LHCN-M2 (cell line): Measurements from ENCODE around the gene NPDC1. TPM values are rescaled to one million over a fixed set of nuclear protein-coding genes. Genes with fewer than 3 reads are reported as not detected.
"Not testable (repeated sequence)": the region's sequence is repeated elsewhere in the genome, so short reads cannot be mapped to it uniquely, and the experiment has no call there.

Source experiments
- DNase-seq: peaks from one replicate; pipeline ENCODE4 v3.0.0-alpha.2; 2012; ENCODE audit warnings: low read depth
- total RNA-seq: library from RNA; depleted of rRNA; stranded (reverse); fragments of >200 nt; gene quantifications from 2 replicates; pipeline ENCODE4 v1.2.3, GENCODE V29; 2014

NPDC1 gene
- total RNA-seq, 1 experiment from 2014 or later, result 5.3 TPM

GRCh38 chr9:137040568-137040967, 5.4 kb downstream of the NPDC1 start:
- DNase-seq, result no peak

GRCh38 chr9:137039611-137040366, 6.2 kb downstream of the NPDC1 start:
- DNase-seq, result no peak

- no peak for DNase-seq
Observed at GRCh38 chr9:137038916-137039315, 7.1 kb downstream of the NPDC1 start.

- no peak for DNase-seq
Observed at GRCh38 chr9:137037483-137037882, 8.5 kb downstream of the NPDC1 start.

DNA sequence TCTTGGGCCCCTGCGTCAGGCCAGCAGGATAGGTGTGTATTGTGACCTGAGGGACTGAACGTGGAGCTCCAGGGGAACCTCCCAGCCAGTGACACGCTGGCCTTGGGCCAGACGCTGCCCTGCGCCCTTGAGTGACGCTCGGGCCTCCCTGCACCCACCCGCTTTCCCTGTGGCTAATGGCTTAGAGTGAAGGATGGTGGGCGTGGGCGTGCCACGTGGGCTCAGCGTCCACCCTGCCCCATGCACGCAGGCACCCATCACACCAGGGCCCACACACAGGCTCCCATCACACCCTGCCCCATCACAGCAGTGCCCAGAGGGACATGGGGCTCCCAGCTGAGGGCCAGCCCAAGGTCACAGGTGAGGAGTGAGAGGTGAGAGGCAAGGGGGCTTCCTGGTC, 8.9 kb downstream of the NPDC1 start:
- no peak for DNase-seq

GRCh38 chr9:137035937-137036336, 10.0 kb downstream of the NPDC1 start:
- no peak for DNase-seq

- DNase-seq, result no peak
Observed at GRCh38 chr9:137035507-137035834, 10.5 kb downstream of the NPDC1 start.

DNA sequence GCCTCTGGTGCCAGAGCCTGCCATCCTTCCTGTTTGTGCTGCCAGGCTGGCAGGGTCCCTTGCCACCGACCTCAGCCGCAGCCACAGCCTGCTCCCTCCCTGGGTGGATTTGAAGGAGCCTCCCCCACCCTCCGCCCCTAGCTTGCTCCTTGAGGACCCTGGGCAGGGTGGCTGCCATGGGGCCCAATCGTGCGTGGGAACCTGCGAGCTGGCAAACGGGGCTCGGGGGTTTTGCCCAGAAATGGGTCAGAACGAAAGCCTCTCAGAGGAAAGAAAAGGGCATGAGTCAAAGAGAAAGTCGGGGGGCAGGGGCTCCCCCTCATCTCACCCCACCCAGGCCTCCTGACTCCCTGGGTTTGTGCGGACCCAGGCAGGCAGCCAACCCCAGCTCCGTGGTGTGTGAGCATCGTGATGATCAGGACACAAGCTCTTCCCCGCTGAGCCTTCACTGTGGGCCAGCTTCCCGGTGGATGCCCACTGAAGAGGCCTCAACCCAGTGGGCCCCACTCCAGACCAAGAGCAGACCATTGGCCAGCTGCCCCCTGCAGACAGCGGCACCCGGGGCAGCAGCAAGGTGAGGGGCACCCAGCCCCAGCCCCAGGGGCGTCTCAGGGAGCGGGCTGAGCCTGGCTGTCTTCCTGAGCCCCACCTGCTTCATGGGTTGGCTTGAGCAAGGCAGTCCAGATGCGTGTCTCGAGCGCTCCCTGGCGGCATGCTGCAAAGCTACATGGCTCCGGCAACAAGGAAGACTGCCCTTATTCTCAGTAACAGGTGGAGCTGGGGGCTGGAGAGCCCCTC, 11.1 kb downstream of the NPDC1 start:
- DNase-seq, result peak; percentile 59

DNA sequence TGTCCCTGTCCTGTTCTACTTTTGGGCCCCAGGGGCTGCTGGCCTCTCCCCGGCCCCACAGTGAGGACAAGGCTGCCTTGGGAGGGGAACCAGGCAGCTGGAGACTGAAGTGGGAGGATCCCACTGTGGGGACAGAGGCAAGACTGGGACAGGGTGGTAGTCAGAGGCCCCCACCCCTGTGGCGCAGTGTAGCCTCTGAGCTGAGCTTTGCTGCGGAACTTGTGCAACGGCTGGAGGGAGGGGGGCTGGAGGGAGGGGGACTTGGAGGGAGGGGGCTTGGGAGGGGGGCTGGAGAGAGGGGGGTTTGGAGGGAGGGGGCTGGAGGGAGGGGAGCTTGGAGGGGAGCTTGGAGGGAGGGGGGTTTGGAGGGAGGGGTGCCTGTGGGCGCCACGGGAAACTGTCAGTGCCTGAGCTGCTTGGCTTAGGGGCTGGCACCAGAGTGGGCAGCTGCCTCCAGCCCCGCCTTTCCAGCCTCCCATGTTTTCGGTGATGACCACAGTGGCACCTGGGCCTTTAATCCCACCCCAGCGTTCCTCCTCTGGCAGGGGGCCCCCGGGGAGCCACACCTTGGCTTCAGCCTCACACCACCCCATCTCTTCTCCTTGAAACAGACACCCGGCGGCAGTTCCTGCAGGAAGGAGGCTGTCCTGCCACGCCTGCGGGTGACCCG, 11.8 kb downstream of the NPDC1 start:
- no peak for DNase-seq

DNA sequence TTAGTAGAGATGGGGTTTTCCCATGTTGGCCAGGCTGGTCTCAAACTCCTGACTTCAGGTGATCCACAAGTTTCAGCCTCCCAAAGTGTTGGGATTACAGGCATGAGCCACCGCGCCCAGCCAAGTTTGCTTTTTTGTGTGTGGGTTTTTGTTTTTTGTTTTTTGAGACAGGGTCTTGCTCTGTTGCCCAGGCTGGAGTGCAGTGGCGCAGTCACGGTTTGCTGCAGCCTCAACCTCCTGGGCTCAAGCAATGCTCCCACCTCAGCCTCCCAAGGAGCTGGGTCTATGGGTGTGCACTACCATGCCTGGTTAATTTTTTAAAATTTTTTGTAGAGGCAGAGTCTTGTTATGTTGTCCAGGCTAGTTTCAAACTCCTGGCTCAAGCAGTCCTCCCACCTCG, 12.5 kb downstream of the NPDC1 start:
- not testable (repeated sequence) for DNase-seq

GRCh38 chr9:137032858-137033257, 13.1 kb downstream of the NPDC1 start:
- DNase-seq, result no peak

GRCh38 chr9:137031904-137032640, 13.9 kb downstream of the NPDC1 start, which contains the start of gene FUT7:
Gene FUT7, minus strand, starts transcription at chr9:137032088. Its CDS starts 97 bp downstream, at chr9:137031991.
- no peak for DNase-seq

DNA sequence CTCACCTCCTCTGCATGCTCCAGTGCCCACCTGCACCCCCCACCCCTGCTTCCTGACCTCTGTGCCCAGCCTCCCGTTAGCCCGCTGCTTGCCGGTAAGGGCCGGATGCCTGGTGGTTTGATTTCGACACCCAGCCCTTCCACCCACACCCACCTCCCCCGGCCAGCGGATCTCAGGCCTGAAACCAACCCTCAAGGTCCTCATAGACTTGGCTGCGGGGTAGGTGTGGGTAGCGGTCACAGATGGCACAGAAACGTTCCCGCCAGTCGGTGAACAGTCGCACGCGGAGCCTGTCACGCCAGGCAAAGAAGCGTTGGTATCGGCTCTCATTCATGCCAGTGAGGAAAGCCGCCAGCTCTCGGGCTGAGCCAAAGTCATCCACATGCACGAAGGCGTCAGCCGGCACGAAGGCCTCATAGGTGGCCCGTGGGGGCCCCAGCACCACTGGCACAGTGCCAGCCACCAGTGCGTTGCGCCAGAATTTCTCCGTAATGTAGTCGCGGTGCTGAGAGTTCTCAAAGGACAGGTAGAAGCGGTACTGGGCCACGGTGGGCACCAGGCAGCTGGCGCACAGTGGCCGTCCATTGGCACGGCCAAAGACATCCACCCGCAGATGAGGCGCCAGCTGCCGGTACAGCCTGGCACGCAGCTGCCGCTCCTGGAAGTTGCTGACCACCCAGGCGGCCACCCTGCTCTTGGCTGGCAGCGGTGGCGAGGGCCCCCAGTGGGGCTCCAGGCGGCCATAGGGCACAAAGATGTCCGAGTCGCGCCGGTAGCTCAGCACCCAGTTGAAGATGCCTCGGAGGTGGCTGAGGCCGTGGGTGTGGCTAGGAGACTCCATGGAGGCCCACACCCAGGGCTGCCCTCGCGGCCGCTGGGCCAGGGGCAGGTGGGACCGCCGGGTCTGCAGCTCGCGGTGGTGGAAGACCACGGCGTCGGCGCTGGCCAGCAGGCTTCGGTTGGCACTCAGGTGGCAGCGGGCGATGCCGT, 15.1 kb downstream of the NPDC1 start:
- DNase-seq, result no peak

- no peak for DNase-seq
Observed at GRCh38 chr9:137030006-137030405, 16.0 kb downstream of the NPDC1 start.

DNA sequence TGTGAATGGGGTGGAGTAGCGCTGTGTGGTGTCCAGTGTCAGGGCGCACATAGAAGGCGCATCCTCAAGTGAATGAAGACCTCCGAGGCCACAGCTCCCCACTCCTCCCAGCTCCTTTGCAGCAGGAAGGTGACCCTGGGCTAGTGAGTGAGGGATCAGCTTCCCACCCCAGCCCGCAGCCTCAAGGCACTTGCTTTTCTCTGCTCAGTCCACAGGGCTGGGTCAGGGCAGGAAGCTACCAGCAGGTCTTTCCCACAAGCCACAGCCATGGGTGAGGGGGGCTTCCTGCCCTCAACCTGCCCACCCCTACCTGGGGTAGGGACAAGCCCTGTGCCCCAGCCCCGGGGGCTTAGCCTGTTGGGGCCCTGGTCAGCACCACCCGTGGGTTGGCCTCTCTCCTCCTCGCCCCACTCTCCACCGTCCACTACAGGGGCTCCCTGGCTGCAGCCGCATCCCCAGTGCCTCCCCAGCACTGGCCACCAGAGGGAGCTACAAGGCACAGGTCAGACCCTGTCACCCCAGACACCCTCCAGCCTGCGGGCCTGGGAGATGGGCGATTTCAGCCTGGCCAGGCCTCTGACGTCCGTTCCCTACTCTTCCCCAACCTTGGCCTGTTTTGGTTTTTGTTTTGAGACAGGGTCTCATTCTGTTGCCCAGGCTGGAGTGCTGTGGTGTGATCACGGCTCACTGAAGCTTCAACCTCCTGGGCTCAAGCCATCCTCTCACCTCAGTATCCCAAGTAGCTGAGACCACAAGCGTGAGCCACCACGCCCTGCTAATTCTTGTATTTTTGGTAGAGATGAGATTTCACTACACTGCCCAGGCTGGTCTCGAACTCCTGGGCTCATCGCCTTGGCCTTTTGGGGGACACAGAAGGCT, 16.7 kb downstream of the NPDC1 start:
- peak; percentile 50 for DNase-seq

- DNase-seq, result peak; percentile 38
Observed at GRCh38 chr9:137028263-137029057, 17.5 kb downstream of the NPDC1 start.

DNA sequence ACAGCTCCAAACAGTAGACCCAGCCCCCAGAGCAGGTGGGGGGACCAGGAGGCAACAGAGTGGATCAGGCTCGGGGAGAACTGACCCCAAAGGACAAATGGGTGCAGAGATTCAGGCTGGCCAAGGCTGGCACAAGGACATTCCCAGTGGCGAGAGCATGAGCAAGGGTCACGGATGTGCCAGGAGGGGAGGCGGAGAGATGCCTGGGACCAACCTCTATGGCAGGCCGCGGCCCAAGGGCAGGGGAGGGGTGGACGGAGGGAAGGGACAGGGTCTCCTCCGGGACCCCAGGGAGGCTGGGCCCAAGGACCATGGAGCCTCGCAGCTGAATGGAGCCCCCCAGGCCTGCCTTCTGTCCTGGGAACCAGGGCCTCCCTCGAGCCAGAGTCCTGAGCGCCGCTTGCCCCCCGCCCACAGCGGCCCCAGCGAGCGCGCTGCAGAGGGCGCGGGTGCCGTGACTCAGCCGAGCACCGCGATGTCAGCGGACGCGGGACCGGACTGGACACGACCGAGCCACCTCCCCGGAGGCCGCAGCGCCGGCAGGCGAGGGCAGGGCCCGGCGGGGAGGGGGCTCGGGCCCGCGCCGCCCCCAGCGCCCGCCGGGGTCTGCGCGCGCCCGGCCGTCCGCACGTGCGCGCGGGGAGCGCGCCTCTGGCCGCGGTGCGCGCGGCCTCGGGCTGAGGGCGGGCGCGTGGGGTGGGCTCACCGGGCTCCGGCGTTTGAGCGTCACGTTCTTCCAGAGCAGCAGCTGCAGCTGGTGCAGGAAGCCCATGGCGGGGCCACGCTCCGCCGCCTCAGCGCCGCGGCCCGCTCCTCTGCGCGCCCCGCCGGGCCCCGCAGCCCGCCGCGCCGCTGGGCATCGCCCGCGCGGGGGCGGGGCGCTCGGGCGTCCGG, 18.4 kb downstream of the NPDC1 start, which contains the start of gene ABCA2:
ABCA2 (minus strand) TSS at position 869 of the 894 bp plus-strand sequence; CDS start at position 772, 97 bp downstream.
- no peak for DNase-seq
